NCI-H1436 treated with DMSO at 0.1 percent for 48 hours (cell line): ENCODE results near the gene PLCB4.

Source experiments
- DNase-seq: peaks from one replicate; lab custom pipeline; 2025; lab: John Stamatoyannopoulos, UW

The PLCB4 gene

DNA sequence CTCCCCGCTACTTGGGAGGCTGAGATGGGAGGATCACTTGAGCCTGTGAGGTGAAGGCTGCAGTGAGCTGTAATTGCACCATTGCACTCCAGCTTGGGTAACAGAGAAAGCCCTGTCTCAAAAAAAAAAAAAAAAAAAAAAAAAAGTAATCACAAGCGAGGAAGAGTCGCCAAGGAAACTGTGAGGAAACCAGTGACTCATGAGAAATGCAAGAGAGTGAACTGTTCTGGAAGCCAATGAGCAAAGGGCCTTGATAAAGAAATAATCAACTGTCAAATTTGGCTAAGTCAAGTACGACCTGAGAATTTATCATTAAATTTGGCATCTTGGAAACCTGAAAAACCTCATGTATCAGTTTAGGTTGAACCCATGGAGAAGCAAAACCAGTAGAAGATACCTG, 429.4 kb downstream of the PLCB4 start:
- no peak for DNase-seq

DNA sequence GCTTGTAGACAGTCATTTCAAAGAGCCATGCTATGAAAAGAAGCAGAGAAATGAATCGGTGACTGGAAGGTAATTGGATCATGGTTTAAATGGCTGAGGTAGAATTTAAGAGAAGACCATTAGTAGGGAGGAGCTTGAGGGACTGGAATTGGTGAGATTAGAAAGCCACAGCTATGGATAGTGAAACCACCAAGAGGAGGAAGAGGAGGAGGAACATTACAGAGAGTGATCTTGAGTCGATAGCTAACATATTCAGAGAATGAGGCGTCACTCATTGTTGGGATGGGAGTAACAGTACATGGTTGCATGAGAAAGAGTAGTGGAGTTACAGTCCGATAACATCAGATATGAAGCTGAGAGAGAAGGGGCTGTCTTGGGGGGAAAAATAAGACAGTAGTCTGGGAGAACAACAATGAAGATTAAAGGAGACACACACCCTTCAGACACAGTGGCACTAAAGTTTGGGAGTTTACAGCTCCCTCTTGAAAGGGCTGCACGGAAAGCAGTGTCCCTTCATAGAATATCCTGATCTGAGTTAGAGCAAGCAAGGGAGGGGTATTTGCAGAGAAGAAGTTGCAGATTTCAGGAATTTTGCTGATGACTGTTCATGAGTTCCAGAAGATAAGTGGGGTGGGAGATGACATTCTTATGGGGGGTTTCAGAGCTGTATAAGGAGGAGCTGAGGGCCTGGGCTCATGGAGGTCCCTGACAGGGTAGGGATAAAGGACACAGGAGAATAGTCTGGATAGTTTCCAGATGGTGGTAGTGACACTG, 430.4 kb downstream of the PLCB4 start:
- DNase-seq, result no peak

DNA sequence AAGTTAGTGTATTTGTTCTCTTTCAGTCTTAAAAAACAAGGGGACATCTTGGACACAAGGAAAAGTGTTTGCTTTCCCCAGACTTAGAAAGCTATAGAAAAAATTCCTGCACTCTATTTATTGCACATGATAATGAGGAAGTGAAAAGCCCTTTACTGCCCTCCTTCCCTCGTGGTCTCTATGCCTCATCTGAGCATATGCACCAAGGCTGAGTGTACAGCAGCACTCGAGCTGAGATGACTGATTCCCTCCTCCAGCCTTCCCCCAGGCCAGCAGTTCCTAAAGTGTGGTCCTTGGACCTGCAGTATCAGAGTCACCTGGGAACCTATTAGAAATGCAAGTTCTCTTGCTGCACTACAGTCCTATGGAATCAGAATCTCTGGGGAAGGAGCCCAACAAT, 431.2 kb downstream of the PLCB4 start:
- DNase-seq, result no peak

DNA sequence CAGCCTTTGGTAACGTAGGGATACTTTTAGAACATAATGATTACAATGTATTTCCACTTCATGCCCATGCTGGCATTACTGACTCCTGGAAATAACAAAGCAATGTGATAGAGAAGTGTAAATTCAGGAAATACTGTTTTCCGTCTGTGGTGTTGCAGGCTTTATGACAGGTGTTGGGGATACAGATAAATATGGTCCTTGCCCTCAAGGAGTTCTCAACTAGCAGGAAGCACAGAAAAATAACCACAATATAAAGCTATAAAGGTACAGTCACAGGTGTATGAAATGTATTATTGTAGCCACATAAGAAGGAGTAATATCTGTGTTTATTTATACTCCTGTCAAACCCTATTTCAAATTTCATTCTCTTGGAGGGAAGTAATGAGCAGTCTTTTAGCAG, 432.6 kb downstream of the PLCB4 start:
- no peak for DNase-seq

DNA sequence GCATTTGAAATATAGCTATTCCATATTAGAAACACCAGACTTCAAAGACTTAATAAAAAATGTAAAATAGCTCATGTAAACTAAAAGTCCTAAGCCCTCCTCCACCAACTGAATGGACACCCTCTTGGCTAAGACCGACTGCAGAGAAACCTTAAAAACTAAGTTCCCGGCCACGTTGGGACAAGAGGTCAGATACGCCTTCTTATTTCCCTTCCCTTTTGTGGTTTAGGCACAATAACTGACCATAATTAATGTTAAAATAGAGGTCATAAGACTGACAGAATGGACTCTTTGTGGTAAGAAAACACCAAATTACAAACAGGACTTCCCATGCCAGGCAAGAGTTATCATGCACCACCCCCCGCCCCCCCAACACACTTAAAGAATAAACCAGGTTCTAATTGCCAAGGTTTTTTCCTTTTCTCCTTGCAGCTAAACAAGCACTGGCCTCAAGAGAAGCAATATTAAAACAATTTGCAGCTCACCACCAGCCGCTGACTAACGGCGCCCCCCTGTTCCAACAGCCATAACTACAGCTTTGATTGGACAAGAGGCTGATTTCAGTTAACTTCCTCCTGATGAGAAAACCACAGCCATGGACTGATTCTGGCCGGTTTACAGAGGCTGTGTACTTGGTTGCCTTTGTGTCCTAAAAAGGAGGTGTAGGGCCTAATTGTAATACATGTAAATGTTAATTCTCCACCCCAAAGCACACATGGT, 434.8 kb downstream of the PLCB4 start:
- DNase-seq, result no peak

DNA sequence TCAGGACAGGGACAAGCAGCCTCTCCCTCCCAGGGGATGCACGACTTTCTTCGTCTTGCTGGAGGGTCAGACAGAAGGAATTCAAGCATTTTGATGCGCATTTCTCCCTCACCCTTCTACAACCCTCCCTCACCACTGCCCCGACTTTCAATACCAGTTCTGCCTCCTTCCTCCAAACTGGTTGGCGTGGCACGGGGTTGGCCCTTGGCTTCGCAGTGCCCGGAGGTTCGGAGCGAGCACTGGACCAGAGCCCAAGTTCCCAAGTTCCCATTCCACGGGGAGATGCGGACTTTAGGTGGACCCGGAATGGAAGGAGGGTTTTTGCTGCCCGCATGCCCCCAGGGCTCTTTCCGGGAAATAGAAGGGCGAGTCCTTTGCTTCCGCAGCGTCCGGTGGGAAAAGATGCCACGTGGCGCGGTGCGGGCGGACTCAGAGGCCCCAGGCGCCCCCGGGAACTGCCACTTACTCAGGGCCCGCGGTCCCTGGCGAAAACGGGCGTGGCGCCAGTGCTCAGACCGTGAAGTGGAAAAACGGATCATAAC, 437.5 kb downstream of the PLCB4 start:
- DNase-seq, result no peak

DNA sequence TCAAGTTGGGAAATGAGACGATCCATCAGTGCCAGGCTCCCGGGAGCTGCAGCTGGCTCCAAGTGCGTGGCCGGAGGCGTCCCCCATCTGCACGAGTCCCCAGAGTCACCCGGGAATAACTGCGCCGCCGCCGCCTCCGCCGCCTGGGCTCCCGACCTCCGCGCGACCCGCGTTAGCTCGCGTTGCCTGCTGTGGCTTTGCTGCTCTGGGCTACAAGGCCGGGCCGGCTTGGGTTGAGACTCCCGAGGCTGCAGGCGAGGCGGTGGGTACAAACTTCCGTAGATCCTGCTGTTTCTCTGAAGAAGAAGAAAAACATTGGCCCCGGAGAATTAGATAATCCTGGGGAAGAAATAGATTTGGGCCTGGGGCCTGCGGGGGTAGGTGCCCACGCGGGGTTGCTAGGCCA, 438.1 kb downstream of the PLCB4 start:
- DNase-seq, result no peak

DNA sequence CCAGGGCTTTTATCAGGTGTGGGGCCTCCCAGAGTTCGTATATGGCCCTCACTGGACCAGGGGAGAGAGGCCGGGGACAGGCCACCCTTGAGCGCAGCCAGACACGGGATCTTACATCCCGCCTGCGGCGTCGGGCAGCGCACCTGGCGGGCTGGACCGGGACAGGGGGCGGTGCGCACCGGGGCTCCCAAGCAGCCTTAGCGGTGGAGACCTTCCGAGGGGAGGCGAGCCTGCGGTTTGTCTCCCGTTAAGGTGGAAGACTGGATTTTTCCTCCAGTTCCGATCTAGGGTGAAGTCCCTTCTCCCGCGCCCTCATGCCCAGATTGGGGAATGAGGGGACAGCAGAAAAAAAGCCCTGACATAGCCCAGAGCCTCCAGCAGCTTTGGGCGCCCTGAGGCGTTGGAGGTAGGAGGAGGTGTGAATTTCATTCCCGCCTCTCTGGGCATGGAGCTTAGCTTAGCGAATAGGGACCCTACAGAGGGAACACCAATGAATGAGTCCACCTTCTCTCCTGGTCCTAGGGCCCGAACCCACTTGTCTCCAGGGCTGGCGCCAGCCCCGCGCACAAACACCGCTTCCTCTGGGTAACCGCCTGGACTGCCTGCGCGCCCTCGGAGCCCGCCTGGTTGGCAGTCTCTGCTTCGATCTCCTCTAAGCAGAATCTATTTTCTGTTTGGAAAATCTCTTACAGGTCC, 438.8 kb downstream of the PLCB4 start:
- DNase-seq, result no peak

DNA sequence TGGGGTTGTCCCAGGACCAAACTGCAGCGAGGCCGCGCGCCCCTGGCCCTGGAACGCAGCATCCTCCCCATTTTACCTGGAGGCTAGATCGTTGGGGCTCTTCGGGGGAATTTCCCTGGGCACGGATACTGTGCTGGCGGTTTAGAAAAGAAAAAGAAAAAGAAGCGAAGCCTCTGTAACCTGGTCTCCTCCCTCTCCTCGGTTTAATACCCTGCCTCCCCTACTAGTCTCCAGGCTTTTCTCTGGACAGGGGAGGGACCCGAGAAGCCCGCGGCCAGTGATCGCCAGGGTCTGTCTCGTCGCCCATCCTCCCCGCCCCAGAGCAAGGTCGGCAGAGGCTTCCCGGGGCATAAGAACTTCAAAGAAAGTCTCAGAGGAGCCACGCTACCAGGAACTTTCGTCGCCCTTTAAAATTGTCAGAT, 439.4 kb downstream of the PLCB4 start:
- DNase-seq, result no peak

DNA sequence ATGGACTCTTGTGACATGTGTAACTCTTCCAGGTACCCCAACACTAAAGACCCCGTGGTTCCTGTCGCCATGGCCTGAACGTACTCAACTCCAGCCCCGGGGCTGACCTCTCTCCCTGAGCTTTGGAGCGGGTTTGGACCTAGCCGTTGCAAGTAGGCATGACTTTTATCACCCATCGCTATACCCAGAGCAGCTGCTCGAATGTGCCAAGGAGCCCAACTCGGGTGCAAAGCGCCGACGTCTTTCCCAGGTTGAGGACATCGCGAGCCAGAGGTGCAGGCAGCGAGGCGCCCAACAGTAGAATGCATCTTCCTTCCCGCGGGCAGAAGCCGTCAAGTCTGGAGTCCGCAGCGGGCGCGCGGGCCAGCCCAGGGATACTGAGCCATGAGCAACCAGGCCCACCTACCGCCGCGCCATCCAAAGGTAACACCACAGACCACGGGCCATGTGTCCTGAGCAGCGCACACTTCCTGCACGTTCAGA, 439.9 kb downstream of the PLCB4 start:
- no peak for DNase-seq

DNA sequence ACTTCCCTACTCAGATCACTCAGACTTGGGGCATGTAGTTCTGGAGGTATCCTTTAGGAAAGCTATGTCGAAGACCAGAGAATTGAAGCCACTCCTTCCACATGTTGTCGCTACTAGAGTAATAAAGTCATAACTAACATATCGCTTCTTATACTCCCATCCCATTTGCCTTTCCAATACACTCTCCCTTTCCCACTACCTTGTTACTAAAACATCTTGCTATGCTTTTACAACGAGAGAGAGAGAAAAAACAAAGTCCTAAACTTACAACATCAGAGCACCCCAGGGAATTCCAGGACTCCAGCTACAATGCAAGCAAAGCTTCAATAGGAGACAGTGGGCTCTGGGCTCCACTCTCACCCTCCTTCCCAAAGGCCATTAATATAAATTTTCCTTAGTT, 440.4 kb downstream of the PLCB4 start:
- DNase-seq, result no peak

DNA sequence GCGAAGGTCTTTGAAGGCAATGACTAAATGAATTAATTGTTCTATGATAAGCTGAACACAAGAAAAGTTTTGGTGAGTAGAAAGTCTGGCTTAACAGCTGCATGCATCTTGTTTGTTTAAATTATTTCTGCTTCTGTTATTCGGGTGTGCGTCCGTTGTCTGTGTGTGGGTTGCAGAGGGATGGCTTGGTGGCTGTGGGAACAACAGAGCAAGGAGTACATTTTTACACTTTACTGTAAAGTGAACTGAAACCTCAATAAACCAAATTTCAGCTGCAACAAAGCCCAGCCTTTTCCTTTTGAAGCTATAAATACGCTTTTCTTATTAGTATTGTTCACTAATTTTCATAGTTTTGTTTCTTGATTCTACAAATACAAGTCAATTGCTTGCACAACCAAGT, 442.0 kb downstream of the PLCB4 start:
- no peak for DNase-seq

DNA sequence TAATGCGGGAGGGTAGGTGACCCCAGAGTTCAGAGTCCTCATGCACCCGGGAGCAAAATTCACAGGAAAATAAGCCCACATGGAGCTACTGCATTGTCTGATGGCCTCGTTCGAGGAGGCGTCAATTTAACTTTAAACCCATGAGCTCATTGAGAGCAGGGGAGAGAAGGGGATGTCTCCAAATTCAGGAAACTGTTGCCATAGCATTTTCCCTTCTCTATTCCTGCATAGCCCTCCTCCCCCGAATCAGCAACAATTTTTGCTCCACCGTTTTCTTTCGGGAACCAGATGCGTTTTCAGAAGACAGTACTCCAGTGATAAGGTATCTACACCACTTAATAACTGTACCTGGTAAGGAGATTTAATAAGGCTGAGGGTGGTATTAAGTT, 445.2 kb downstream of the PLCB4 start:
- DNase-seq, result no peak

DNA sequence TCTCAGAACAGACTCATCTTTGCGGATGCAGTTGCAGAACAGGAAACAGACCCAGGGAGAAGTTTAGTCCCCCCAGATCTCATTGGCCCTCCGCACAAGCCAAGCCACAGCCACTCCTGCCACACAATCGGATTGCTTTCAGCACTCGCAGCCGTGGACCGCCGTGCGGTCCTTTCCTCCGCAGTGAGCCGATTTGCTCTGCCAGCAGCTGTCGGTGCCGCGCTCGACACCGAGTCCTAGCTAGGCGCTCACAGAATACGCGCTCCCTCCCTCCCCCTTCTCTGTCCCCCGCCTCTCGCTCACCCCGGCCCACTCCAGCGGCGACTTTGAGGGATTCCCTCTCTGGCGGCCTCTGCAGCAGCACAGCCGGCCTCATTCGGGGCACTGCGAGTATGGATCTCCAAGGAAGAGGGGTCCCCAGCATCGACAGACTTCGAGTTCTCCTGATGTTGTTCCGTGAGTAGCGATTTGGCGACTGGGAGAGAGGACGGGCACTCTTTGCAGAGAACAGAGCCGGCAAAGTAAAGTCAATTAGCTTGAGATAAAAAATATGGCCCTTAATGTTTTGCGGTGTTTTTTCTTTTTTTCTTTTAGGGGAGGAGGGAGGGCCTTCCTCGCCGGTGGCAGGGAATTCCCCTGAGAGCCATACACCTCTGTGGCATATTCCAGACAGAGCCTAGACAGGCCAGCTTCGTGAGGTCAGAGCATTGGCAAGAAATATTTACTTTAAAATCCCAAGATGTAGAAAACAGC, 445.8 kb downstream of the PLCB4 start, which contains the start of gene LAMP5:
Gene LAMP5 (plus strand): TSS at position 130 of the 753 bp plus-strand sequence. CDS start 263 bp downstream, at position 393.
- DNase-seq, result no peak

DNA sequence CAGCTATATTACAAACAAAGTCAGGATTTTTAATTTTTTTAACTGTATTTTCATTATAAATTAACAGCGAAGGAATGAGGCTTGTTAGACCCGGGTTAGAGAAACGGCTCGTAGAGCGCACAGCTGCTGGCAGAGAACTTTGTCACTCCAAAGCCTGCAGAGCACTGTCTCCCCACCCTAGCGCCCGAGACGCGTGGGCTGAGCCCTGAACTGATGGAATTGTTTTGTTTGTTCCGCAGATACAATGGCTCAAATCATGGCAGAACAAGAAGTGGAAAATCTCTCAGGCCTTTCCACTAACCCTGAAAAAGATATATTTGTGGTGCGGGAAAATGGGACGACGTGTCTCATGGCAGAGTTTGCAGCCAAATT, 446.3 kb downstream of the PLCB4 start:
- DNase-seq, result no peak

DNA sequence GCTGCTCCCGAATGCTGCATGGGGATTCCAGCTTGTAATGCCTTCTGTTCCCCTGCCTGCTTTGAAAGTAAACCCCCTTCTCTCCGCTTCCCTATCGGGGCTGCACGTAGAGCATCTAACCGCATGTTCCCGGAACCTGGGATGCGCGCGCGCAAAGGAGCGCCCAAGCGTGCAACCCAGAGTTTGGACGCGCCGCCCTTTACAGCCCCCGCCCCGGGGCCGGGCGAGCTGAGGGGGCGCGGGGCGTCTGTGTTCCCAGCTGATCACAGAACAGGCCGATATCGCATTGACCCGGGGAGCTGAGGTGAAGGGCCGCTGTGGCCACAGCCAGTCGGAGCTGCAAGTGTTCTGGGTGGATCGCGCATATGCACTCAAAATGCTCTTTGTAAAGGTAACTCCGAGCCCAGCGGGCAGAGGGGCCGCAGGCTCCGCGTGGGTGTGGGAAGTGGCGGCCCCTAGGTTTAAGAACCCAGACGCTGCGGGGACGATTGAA, 446.9 kb downstream of the PLCB4 start:
- DNase-seq, result no peak

DNA sequence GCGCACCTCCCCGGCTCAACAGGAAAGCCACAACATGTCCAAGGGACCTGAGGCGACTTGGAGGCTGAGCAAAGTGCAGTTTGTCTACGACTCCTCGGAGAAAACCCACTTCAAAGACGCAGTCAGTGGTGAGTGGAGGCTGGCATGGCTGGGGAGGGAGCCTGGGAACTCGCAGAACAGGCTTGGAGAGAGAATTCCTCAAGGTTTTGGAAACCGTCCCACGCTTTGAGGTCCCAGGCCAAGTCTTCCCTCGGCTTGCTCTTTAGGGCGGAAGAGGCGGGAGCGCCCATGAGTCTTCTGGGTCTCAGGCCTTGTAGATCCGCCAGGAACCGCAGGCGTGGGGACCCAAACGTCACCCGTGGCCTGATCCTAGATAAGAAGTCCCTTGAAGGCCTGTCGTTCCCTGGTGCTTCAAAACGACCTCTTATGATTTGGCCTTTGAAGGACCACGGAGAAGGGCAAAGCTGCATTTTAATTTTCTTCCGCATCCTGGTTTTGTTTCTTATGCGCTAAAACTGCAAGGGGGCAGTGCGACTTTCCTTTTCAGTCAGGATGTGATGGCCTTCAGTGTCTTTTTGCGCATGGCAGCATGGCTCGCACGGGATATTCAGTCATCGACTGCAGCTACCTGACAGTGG, 447.5 kb downstream of the PLCB4 start:
- no peak for DNase-seq

DNA sequence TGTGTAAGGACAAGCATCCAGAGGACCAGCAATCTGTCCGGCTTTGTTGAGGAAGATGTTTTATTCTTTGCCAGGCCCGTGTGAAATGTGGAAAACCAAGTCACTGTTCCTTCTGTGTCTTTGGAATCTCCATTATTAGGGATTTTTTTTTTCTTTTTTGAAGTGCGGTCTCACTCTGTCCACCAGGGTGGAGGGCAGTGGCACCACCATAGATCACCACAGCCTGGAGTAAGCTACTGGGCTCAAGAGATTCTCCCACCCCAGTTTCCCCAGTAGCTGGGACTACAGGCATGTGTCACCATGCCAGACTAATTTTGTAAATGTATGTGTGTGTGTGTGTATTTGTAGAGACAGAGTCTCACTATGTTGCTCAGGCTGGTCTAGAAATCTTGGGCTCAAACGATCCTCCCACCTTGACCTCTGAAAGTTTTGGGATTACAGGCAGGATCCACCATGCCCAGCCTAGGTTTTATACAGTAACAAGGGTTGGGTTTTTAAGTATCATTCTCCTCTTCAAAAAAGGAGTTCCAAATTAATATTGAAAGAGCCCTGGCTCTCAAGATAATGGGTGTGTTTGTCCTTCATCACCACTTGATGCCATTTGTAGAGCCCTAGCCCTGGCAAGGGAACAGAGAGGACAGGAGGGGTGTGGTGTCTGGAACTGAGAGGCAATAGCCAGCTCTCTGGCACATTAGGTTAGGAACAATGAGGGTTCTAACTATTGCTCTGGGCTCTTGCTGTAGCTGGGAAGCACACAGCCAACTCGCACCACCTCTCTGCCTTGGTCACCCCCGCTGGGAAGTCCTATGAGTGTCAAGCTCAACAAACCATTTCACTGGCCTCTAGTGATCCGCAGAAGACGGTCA, 448.6 kb downstream of the PLCB4 start:
- DNase-seq, result no peak

DNA sequence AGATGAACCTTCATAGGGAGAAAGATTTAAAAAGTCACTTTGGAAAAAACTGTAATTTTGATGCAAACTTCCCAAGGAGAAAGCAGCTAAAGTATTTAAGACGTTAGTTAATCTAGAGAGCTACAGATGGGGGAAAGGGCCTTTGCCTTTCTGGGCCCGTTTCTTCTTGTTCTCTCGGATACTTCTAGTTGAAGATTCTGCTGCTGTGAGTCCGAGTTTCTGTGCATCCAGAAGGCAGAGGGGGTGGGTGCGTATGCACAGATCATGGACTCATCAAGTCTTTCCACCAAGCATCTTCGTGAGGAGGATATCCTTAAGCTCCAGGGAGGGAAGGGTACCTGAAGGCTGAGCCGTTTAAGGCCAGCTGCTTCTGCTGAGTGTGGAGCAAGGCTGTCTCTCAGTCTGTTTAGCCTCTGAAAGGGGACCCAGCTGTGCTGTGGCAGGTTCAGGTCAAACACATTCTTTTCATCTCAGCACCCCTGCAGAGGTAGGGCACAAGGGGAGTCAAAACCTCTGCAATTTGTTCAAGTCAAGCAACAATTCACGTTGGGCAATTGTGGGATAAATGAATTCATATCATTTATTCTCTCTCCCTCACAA, 449.8 kb downstream of the PLCB4 start:
- DNase-seq, result no peak

DNA sequence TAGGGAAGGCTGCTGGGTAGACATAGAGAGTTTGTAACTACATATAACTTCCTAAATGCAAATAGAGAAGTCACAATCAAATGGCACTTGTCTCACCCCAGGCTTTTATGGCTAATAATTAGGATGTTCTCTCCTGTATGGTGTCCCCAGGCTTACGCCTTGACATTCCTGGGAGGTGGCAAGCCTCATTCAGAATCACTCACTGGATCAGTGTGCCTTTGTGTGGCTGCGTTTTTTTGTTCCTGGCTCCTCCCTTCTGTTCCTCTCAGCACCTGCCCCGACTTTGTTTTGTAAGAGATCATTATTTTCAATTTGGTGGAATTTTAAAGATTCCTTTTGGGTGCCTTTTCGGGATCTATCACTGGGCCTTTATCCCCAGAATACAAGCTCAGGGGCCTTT, 451.2 kb downstream of the PLCB4 start:
- no peak for DNase-seq
